Activated T-helper 2 cell treated with anti-CD3 and anti-CD28 coated beads, Interferon-gamma antibody, Interleukin-2, Interleukin-4, amounts not matched to agents 10 μg/mL and 5 μg/mL and 100 μg/mL, durations not matched to agents 14 hours and 24 hours and 36 hours (primary cell): ENCODE results near the gene TBKBP1. TPM values are rescaled to one million over a fixed set of nuclear protein-coding genes. Genes with fewer than 3 reads are reported as not detected.
A peak's percentile ranks its signal among the peaks of the same experiment; 100 is the strongest.

ENCODE experiments used
- DNase-seq: peaks from one replicate; pipeline ENCODE4 v3.0.0; 2021; ENCODE audit warnings: low spot score
- H3K27ac Mint-ChIP-seq: one replicate; pipeline ENCODE4 v1.8.0; 2021; ENCODE audit warnings: mixed read lengths
- H3K27me3 Mint-ChIP-seq: one replicate; pipeline ENCODE4 v1.8.0; 2021; ENCODE audit warnings: low read depth, mixed read lengths
- H3K36me3 Mint-ChIP-seq: one replicate; pipeline ENCODE4 v1.8.0; 2021; ENCODE audit warnings: low read depth, mixed read lengths
- H3K4me1 Mint-ChIP-seq: one replicate; pipeline ENCODE4 v1.8.0; 2021; ENCODE audit warnings: low read depth, mixed read lengths
- H3K4me3 Mint-ChIP-seq: one replicate; pipeline ENCODE4 v1.8.0; 2021; ENCODE audit warnings: low read depth, mild to moderate bottlenecking, moderate library complexity, mixed read lengths
- H3K9me3 Mint-ChIP-seq: one replicate; pipeline ENCODE4 v1.8.0; 2021; ENCODE audit warnings: mixed read lengths
- intact Hi-C: fragments of 100-400 bp; cut with micrococcal nuclease; formaldehyde crosslinking; loops from one replicate; pipeline ENCODE4 v1.15.1; 2023
- total RNA-seq: library from RNA; stranded (reverse); gene quantifications from 2 replicates; pipeline ENCODE4 v1.2.3, GENCODE V29; 2022

TBKBP1 gene
- total RNA-seq, 1 donor from 2014 or later, result 9.8 TPM

DNA sequence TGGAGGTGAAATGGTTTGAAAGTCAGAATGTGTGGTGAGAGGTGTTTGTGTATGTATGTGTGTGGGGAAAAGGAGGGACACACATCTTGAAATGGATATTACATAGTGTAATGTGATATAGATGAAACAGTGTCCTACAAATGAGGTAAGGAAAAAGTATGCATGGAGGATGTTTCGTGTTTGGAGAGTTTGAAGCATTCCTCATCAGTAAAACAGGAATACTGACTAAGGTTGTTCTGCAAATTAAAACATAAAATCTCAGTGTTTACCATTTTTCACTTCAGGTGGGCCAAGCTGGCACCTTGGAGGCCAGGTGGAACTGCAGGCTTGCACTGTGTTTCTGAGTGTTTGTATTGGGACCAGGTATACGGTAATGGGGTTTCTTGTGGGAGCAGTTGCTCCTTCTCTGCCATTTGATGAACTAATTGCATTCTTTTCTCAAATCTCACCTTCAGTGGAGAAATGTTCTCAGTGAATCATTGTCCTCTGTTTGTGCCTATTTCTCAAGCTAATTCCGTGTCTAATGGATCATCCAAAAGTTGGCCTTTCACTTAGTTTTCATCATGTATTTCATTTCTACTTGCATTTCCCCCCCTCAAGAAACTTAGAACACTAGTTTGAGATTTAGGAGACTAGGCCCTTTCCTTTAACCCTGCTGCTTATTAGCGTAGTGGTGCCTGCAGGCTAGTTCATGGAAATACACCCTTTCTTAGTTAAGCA is 8.2 kb upstream of the TBKBP1 start:
- H3K4me3 Mint-ChIP-seq, result no peak overlapping the region
- H3K36me3 Mint-ChIP-seq, result peaks cover 60% of the 10 kb centered on the region
- intact Hi-C loops, result no loop called here
- DNase-seq, result no peak
- no peaks in the 10 kb centered on the region for H3K27me3 Mint-ChIP-seq
- peak overlapping the region; percentile 52 for H3K27ac Mint-ChIP-seq
- peaks cover 10% of the 10 kb centered on the region for H3K4me1 Mint-ChIP-seq
- no peaks in the 10 kb centered on the region for H3K9me3 Mint-ChIP-seq

DNA sequence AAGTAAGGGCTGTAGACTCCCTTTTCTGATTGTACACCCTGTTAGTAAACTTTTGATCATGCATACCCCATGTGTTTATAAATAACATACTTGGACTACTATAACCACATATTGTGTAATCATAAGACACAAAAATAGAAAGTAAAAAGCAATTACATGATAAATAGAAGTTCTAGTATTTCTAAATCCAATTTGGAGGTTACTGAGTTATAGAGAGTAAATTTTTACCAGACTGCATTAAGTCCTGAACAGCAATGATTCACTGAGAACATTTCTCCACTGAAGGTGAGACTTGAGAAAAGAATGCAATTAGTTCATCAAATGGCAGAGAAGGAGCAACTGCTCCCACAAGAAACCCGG is 7.7 kb upstream of the TBKBP1 start:
- no peaks in the 10 kb centered on the region for H3K9me3 Mint-ChIP-seq

DNA sequence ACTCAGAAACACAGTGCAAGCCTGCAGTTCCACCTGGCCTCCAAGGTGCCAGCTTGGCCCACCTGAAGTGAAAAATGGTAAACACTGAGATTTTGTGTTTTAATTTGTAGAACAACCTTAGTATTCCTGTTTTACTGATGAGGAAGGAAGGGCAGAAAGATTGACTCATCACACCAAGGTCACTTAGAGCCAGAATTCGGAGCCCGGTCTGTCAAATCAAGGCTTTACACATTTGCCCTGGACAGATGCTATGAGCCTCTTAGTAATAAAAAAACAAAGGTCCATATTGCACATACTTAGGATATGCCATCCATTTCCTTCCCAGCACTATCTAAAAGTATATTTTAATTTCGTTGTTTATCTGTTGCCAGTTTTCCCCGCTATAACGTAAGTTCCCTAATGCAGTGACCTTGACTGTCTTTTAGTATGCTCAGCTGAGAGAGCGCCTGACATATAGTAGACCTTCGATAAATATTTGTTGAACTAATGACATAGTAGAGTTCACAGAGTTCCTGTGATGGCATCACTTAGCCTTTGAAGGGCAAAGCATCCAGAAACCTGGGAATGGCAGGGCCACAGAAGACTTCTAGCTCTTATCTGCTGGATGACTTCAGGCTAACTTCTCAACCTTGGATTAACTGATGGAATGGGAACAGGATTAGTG is 7.2 kb upstream of the TBKBP1 start:
- intact Hi-C loops, result no loop called here
- Mint-ChIP-seq H3K9me3 (no peaks in the 10 kb centered on the region), H3K27ac (peak overlapping the region; percentile 11), H3K36me3 (peaks cover 54% of the 10 kb centered on the region), H3K4me1 (peaks cover 11% of the 10 kb centered on the region), H3K27me3 (no peaks in the 10 kb centered on the region), H3K4me3 (no peak overlapping the region)
- no peak for DNase-seq

More for the DNA sequence above, 7.7 kb upstream of the TBKBP1 start:
- no peak overlapping the region for H3K4me3 Mint-ChIP-seq
- intact Hi-C loops, result no loop called here
- no peaks in the 10 kb centered on the region for H3K27me3 Mint-ChIP-seq
- H3K36me3 Mint-ChIP-seq, result peaks cover 57% of the 10 kb centered on the region
- DNase-seq, result no peak
- H3K27ac Mint-ChIP-seq, result no peak overlapping the region
- H3K4me1 Mint-ChIP-seq, result peaks cover 10% of the 10 kb centered on the region

DNA sequence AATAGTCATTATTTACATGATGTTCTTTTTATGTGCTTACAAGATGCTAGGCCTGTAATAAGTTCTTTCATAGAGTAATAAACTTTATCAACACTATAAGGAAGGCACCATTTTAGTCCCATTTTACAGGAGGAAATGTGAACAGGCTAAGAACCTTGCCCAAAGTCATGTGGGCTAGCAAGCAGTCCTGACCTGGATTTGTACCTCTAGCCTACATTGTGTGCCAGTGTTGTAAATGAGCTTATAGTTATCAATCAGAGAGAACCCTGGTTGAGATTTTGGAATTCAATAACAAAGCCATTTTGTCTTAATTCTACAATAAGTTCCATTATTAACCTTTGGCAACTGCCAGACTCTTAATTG is 6.7 kb upstream of the TBKBP1 start:
- Mint-ChIP-seq H3K27me3 (no peaks in the 10 kb centered on the region), H3K4me3 (no peak overlapping the region), H3K27ac (peak overlapping the region; percentile 11), H3K36me3 (peaks cover 49% of the 10 kb centered on the region), H3K9me3 (no peaks in the 10 kb centered on the region), H3K4me1 (peaks cover 15% of the 10 kb centered on the region)
- intact Hi-C loops, result no loop called here
- no peak for DNase-seq

DNA sequence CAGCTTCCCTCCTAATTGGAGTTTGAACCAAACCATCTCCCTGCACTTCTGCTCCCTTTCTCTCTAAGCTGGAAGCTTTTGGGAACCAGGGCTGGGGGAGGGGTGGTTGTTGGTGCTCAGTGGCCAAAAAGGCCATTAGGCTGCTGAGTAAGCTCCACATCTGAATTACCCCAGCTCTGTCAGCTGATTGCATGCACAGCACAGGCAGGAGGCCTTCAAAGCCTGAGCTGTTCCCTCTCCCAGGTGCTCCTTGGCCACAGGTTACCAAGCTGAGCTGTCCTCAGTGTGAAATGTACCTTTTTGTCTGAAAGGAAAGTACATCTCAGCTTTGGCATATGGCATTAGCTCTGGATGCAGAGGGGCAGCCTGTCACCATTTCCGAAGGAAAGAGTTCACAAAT is 6.2 kb upstream of the TBKBP1 start:
- Mint-ChIP-seq H3K4me3 (no peak overlapping the region), H3K36me3 (peaks cover 45% of the 10 kb centered on the region), H3K9me3 (no peaks in the 10 kb centered on the region), H3K27ac (no peak overlapping the region), H3K27me3 (no peaks in the 10 kb centered on the region), H3K4me1 (peaks cover 19% of the 10 kb centered on the region)
- DNase-seq, result no peak
- intact Hi-C loops, result no loop called here

DNA sequence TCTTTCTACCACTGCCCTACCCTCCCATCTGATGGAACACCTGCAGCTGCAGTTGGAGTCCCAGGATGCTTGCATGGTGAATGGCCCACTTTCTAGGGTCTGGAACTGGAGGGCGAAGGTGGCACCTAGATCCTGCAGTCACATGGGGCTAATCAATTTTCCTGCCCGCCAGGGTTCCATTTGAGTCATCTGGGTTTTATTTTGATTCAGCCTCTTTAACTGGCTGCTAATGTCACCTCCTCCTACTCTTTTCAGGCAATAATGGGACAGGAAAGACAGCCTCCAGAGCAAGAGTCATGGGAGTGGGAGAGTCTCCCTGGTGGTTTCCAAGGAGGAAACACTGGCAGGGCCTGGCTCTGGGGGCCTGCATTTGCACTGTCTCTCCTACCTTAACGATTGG is 3.8 kb upstream of the TBKBP1 start:
- H3K27me3 Mint-ChIP-seq, result peaks cover 2% of the 10 kb centered on the region
- peaks cover 22% of the 10 kb centered on the region for H3K36me3 Mint-ChIP-seq
- H3K4me3 Mint-ChIP-seq, result no peak overlapping the region
- no peak overlapping the region for H3K27ac Mint-ChIP-seq
- no peaks in the 10 kb centered on the region for H3K9me3 Mint-ChIP-seq
- peaks cover 30% of the 10 kb centered on the region for H3K4me1 Mint-ChIP-seq
- intact Hi-C loops, result no loop called here
- DNase-seq, result no peak

DNA sequence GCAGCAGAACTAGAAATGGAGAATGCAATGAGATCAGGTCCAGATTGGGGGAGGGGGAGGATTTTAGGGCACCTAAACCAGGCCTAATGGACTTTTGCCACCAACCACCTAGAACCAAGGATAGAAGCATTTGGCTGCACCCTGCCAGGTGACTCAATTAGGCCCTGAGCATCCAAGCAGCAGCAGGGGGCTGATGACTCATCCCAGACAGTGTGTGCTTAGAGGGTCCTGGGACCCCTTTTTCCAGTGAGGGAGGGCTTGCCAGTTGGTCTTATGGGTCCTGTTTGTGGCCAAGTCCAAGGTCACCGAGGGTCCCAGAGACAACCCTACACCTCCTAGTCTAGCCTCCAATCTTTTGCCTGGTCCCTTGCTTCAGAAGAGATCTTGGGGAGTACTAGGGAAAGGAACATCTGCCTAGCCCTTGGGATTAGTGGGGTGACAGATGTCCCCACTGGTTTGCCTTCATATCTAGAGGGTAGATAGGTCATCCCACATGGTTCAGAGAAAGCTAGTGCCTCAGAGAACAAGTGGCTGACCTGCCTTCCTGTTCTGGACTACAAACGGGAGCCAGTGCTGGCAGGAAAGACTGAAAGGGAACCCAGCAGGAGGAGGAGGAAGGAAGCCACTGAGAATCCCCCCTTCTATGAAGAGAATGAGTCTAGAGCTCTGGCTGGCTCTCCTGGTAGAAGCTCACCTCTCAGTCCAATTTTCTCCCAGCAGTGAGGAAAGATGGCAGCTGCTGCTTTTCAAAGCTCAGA is 1.6 kb upstream of the TBKBP1 start:
- Mint-ChIP-seq H3K9me3 (no peaks in the 10 kb centered on the region), H3K27me3 (peaks cover 2% of the 10 kb centered on the region), H3K27ac (no peak overlapping the region), H3K4me1 (peaks cover 29% of the 10 kb centered on the region), H3K36me3 (peaks cover 2% of the 10 kb centered on the region), H3K4me3 (peak overlapping the region; percentile 89)
- intact Hi-C loops, result no loop called here
- no peak for DNase-seq

DNA sequence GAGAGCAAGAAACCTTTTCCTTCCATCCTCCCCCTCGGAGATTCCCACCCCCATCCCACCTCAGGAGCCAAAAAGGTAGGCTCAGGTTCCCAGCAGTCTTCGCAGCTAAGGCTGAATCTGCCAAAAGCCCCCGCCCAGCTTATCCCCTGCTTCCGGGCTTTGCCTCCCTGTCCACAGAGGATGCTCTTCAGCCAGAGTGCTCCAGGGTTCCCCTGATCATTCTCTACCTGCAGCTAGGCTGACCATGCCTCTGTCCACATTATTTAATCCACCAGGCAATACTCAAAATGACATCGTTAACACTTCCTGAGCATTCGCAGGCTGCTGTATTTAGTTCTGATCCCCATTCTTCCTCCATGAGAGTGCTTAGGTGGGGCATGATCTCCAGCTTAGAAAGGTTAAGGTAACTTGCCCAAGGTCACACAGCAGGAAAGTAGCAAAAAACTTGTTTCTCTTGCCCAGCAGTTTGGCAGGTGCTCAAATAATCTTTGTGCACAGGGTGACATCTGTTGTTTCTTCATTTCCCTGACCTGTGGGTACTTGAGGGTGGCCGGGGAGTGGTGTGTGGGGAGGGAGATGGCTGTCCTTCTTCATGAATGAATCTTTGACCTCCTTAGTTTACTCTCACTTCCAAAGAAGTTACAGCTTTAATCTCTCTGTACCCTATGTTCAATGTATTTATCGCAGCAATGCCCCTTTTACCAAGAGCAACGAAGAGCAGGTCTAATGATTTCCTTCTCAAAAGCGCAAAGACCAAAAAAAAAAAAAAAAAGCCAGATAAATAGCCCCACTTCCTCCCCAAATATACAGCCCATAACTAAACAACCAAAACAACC is 848 bp upstream of the TBKBP1 start:
- Mint-ChIP-seq H3K9me3 (no peaks in the 10 kb centered on the region), H3K36me3 (no peaks in the 10 kb centered on the region), H3K27ac (peak overlapping the region; percentile 84), H3K4me1 (peaks cover 29% of the 10 kb centered on the region), H3K4me3 (peak overlapping the region; percentile 89), H3K27me3 (peaks cover 2% of the 10 kb centered on the region)
- intact Hi-C loops, result no loop called here
- DNase-seq, result no peak

DNA sequence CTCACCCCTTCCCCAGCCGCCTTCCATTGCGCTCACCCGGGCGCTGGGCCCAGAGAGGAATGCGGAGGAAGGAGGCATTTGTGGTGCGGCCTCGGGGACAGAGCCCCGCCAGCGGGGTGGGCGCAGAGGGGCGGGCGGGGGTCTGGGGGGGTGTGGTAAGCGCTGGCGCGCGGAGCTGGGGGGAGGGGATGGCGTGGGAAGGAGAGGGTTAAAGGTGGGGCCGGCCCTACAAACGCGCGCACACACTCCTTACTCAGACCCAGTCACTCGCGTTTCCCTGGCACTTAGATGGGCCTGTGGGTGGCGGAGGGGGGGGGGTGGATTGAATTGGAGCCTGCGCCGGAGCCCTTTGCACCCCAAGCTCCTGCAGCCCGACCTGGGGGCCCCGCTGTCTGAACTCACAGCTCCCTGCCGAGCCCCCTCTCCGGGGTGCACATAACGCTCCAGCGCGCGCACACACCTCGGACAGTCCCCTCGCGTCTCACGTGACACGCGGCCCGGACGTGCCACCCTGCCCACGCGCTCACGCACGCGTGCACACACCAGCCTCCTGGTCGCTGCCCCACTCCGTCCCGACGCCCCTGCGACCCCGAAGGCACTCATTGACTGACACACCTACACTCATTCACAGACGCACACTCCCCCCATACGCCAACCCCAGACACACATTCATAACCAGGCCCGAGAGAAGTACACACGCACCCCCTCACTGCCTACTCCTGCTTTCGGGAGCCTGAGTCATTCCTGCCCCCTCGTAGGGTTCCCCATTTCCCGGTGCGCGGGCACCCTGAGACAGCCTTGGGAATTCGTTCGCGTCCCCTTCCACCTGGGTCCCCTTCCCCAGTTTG is 844 bp downstream of the TBKBP1 start:
- peak overlapping the region; percentile 86 for H3K27ac Mint-ChIP-seq
- intact Hi-C loops, result loop anchor here (5.0 kb wide), 2 partner anchors 33 to 107 kb away; no protein-coding TSS in a partner anchor
- H3K36me3 Mint-ChIP-seq, result peaks cover 4% of the 10 kb centered on the region
- H3K9me3 Mint-ChIP-seq, result no peaks in the 10 kb centered on the region
- H3K27me3 Mint-ChIP-seq, result peaks cover 2% of the 10 kb centered on the region
- H3K4me3 Mint-ChIP-seq, result peak overlapping the region; percentile 88
- H3K4me1 Mint-ChIP-seq, result peaks cover 33% of the 10 kb centered on the region
- no peak for DNase-seq

DNA sequence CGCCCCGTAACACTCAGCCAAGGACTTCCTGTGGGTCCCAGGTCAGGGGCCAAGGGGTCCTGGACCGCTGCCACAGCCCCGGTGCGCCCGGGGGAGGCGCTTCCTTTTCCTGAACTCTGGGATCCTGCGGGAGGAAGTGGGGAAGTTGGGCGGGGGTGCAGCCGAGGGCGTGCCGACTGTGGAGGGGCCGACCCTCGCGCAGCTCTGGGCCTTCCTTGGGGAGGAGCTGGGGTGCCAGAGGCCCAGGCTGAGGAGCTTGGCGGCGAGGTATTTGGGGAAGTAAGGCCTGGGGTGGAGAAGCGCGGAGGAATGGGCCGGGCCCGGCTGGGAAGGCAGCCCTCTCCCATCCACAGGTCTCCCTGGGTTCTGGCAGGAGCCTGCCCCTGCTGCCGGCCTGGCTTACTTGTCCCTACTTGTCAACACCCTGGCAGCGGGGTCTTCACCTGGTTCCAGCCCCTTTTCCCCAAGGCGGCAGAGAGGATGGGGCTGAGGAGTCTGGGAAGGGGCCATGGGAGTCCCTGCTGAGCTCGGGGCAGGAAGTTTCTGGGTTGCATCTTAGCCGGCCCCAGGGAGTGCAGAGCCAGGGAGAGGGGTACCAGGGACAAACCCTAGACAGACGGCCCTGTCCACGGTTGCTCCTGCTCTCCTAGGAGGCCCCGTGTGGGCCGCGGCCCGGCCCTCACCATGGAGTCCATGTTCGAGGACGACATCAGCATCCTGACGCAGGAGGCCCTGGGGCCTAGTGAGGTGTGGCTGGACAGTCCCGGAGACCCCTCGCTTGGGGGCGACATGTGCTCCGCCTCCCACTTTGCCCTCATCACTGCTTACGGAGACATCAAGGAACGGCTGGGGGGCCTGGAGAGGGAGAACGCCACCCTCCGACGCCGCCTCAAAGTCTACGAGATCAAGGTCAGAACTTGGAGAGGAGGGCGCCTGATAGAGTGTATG is 1.7 kb downstream of the TBKBP1 start:
- peaks cover 26% of the 10 kb centered on the region for H3K4me1 Mint-ChIP-seq
- peak overlapping the region; percentile 88 for H3K4me3 Mint-ChIP-seq
- intact Hi-C loops, result loop anchor here (5.0 kb wide), 2 partner anchors 33 to 107 kb away; no protein-coding TSS in a partner anchor
- peaks cover 4% of the 10 kb centered on the region for H3K36me3 Mint-ChIP-seq
- no peaks in the 10 kb centered on the region for H3K9me3 Mint-ChIP-seq
- peak overlapping the region; percentile 86 for H3K27ac Mint-ChIP-seq
- H3K27me3 Mint-ChIP-seq, result peaks cover 2% of the 10 kb centered on the region
- DNase-seq, result no peak
